ENCODE data around the gene VKORC1L1. TPM values are rescaled to one million over a fixed set of nuclear protein-coding genes. Genes with fewer than 3 reads are reported as not detected.

VKORC1L1 gene
- total and polyA plus RNA-seq, 2 of the 8 experiments (the other 6 are each of a cell fraction or from before 2014, with no cell fraction given) = 12.7 to 45.3 TPM

GRCh38 chr7:65978891-65979582, 106.2 kb downstream of the VKORC1L1 start:
- Histone ChIP-seq H3K18ac (ENCODE audit: extremely low read depth, low read length) (no peak overlapping the region), H3K27me3 (replicated peaks in 1 of 4; ENCODE audit: control insufficient read depth in 3 of 4, extremely low read depth in 1 of 4, insufficient read depth in 3 of 4, low read length in 3 of 4) (no peaks in the 10 kb centered on the region), H3K23ac (ENCODE audit: insufficient read length) (no peak overlapping the region), H4K91ac (replicated peaks; ENCODE audit: insufficient read length, low read length) (no peak overlapping the region), H3K9ac (replicated peaks in 1 of 4; ENCODE audit: extremely low read depth in 1 of 4, low read depth in 3 of 4, low read length in 3 of 4) (no peak overlapping the region), H3K23me2 (ENCODE audit: low read depth, low read length) (no peaks in the 10 kb centered on the region), H2BK15ac (ENCODE audit: low read length) (no peak overlapping the region), H2AFZ (ENCODE audit: low read length) (no peak overlapping the region), H3K4ac (replicated peaks; ENCODE audit: insufficient read length, low read depth, low read length) (no peak overlapping the region), H4K5ac (ENCODE audit: insufficient read length, low read depth, low read length) (no peak overlapping the region), H2BK12ac (ENCODE audit: low read depth, low read length) (no peak overlapping the region), H3K27ac (ENCODE audit: low read depth, low read length) (no peak overlapping the region), H3K4me1 (replicated peaks in 1 of 4; ENCODE audit: control insufficient read depth in 3 of 4, insufficient read depth in 4 of 4, low read length in 3 of 4) (peaks cover 0 to 6% (median 2%) of the 10 kb centered on the region in 4 experiments; a peak in 4 of 7 replicates), H3K4me3 (ENCODE audit: extremely low read depth in 1 of 4, insufficient read depth in 2 of 4, low read depth in 3 of 4, low read length in 4 of 4) (no peak overlapping the region), H3K56ac (replicated peaks; ENCODE audit: insufficient read length, low read depth, low read length) (no peak overlapping the region), H3K79me2 (ENCODE audit: control insufficient read depth in 1 of 2, insufficient read depth in 2 of 2, low read length in 2 of 2) (peaks cover 0 to 16% of the 10 kb centered on the region in 2 experiments; a peak in 2 of 4 replicates), H2BK5ac (ENCODE audit: low read depth, low read length) (no peak overlapping the region), H4K8ac (ENCODE audit: extremely low read depth, insufficient read depth, low read length) (no peak overlapping the region; the same call in 1 of the 2 replicates), H3K14ac (ENCODE audit: insufficient read length) (no peak overlapping the region), H3K36me3 (ENCODE audit: control insufficient read depth in 2 of 4, insufficient read depth in 4 of 4, low read length in 3 of 4) (peaks cover 12 to 27% (median 20%) of the 10 kb centered on the region in 4 experiments; a peak in 7 of 8 replicates), H3K4me2 (ENCODE audit: insufficient read depth in 1 of 2, low read depth in 2 of 2, low read length in 2 of 2) (no peak overlapping the region), H2BK120ac (replicated peaks; ENCODE audit: low read depth, low read length) (no peak overlapping the region), H4K20me1 (replicated peaks in 1 of 2; ENCODE audit: control insufficient read depth in 1 of 2, insufficient read depth in 2 of 2, low read length in 2 of 2) (peaks cover 7 to 21% of the 10 kb centered on the region in 2 experiments), H2BK20ac (ENCODE audit: low read length) (no peak overlapping the region), H3K79me1 (ENCODE audit: low read depth, low read length) (no peaks in the 10 kb centered on the region; the same call in none of the 2 replicates), H3K9me3 (ENCODE audit: insufficient read depth in 2 of 2, low read depth in 1 of 2, low read length in 1 of 2) (no peaks in the 10 kb centered on the region), H2AK5ac (ENCODE audit: low read depth, low read length) (no peak overlapping the region)
- WGBS, 2 experiments (ENCODE audit: extremely low coverage in 1 of 2, insufficient coverage in 1 of 2, insufficient read length in 1 of 2, insufficient replicate concordance in 2 of 2, low coverage in 1 of 2, low lambda C conversion rate in 2 of 2, missing lambda C conversion rate in 1 of 2) = 98% methylated on average over 16 of the region's 18 CpGs; no CpG with 5 or more reads in 1 of the 2 experiments
- ChIA-PET CTCF (ENCODE audit: partially characterized antibody) (no interaction called here), POLR2A (ENCODE audit: partially characterized antibody) (interaction anchor here (1.2 kb wide), 1 partner anchor 229 kb away, joined by 4 read pairs; no protein-coding TSS in a partner anchor)
- no peak for FAIRE-seq
- DNase-seq (ENCODE audit: low read depth in 1 of 2, low spot score in 2 of 2) = no peak
- TF ChIP-seq CHD2 (IDR thresholded peaks at IDR 0.05; ENCODE audit: low read length) = no peak
- TF ChIP-seq RXRA (IDR thresholded peaks at IDR 0.05; ENCODE audit: insufficient read depth, low read depth, low read length) = no peak
- no peak for TF ChIP-seq EZH2 (IDR thresholded peaks at IDR 0.05; ENCODE audit: low read depth, low read length, severe bottlenecking)
- no peak for TF ChIP-seq RNF2 (IDR thresholded peaks at IDR 0.05; ENCODE audit: borderline replicate concordance, low read depth, low read length, missing control alignments, poor library complexity, severe bottlenecking)
- no peak for TF ChIP-seq CHD1 (IDR thresholded peaks at IDR 0.05; ENCODE audit: low read depth, low read length)
- no peak for TF ChIP-seq CREB1 (IDR thresholded peaks at IDR 0.05)
- TF ChIP-seq POLR2AphosphoS5 (IDR thresholded peaks at IDR 0.05; ENCODE audit: low read depth, low read length) = no peak; the same call in 1 of the 2 replicates
- TF ChIP-seq RFX5 (IDR thresholded peaks at IDR 0.05; ENCODE audit: borderline replicate concordance, low read depth, low read length) = no peak
- no peak for TF ChIP-seq MAFK (IDR thresholded peaks at IDR 0.05; ENCODE audit: low read depth, low read length)
- TF ChIP-seq GTF2F1 (IDR thresholded peaks at IDR 0.05; ENCODE audit: borderline replicate concordance, low read depth, low read length) = no peak
- no peak for TF ChIP-seq POU5F1 (IDR thresholded peaks at IDR 0.05; ENCODE audit: low read depth, low read length)
- TF ChIP-seq SIX5 (IDR thresholded peaks at IDR 0.05; ENCODE audit: low read depth, low read length) = no peak
- TF ChIP-seq EP300 (IDR thresholded peaks at IDR 0.05; ENCODE audit: borderline replicate concordance in 1 of 2, low read depth in 2 of 2, low read length in 2 of 2) = no peak
